GM12873 (cell line): ENCODE measurements around the gene SECTM1.

Experiments used
- CTCF ChIP-seq: IDR thresholded peaks from 2 replicates; pipeline ENCODE4 v1.5.1; 2012; ENCODE audit warnings: low read depth, mild to moderate bottlenecking, moderate library complexity, low read length, control low read depth; ENCODE audit not compliant: insufficient read depth; ENCODE audit errors: missing control alignments

SECTM1 gene

GRCh38 chr17:82300228-82300627, 33.3 kb downstream of the SECTM1 start:
- TF ChIP-seq CTCF: no peak

- no peak for TF ChIP-seq CTCF
These were observed 34.1 kb downstream of the SECTM1 start for GRCh38 chr17:82299452-82299851.

- TF ChIP-seq CTCF: no peak
These were observed 34.8 kb downstream of the SECTM1 start for GRCh38 chr17:82298538-82299421.

GRCh38 chr17:82297714-82298537, 35.6 kb downstream of the SECTM1 start:
- TF ChIP-seq CTCF: no peak

- no peak for TF ChIP-seq CTCF
These were observed 36.3 kb downstream of the SECTM1 start for GRCh38 chr17:82297280-82297713.

- no peak for TF ChIP-seq CTCF
These were observed 36.9 kb downstream of the SECTM1 start for GRCh38 chr17:82296511-82297279.
